ENCODE results near the gene ARHGEF18. TPM values are rescaled to one million over a fixed set of nuclear protein-coding genes. Genes with fewer than 3 reads are reported as not detected.

Gene ARHGEF18
- total and polyA plus RNA-seq, 2 of the 13 experiments (the other 11 are each of a cell fraction or from before 2014, with no cell fraction given), result 4.2 to 17.5 TPM

- 0 out of 2 replicates have a peak, but pooled peaks have one; percentile 23 for TF ChIP-seq UBTF (CRISPR knock-in tag; IDR thresholded peaks at IDR 0.05)
- peak; percentile 55; the same call in 1 of the 2 replicates for TF ChIP-seq GATAD2A (CRISPR knock-in tag; IDR thresholded peaks at IDR 0.05)
- TF ChIP-seq ATF2 (CRISPR knock-in tag; IDR thresholded peaks at IDR 0.05), result peak; percentile 38; the same call in 1 of the 2 replicates
- TF ChIP-seq RAD51 (IDR thresholded peaks at IDR 0.05; ENCODE audit: borderline replicate concordance), result no peak
- no peak for TF ChIP-seq ZNF616 (CRISPR knock-in tag; IDR thresholded peaks at IDR 0.05; ENCODE audit: low read depth)
- 0 out of 2 replicates have a peak, but pooled peaks have one; percentile 29 for TF ChIP-seq SP140L (CRISPR knock-in tag; IDR thresholded peaks at IDR 0.05; ENCODE audit: borderline replicate concordance)
- TF ChIP-seq BCL6 (CRISPR knock-in tag; IDR thresholded peaks at IDR 0.05), result peak; percentile 24; the same call in 1 of the 2 replicates
- 0 out of 2 replicates have a peak, but pooled peaks have one; percentile 64 for TF ChIP-seq KLF11 (CRISPR knock-in tag; IDR thresholded peaks at IDR 0.05)
- TF ChIP-seq NR2F6 (IDR thresholded peaks at IDR 0.05), result peak; percentile 13; the same call in 1 of the 2 replicates
- TF ChIP-seq NR2F6 (CRISPR knock-in tag; IDR thresholded peaks at IDR 0.05), result peak; percentile 43
Measured at GRCh38 chr19:7340959-7341837, 7.5 kb upstream of the ARHGEF18 start (continued).

Measured in HepG2 (cell line).